HCT116 (cell line): Measurements from ENCODE around the gene POLR1A. TPM values are rescaled to one million over a fixed set of nuclear protein-coding genes. Genes with fewer than 3 reads are reported as not detected.

Source experiments
- ATAC-seq: fragments of 200-7000 bp; cut with Tn5 transposase; 2 replicates; pipeline ENCODE4 v1.9.1; 2020; ENCODE audit warnings: mild to moderate bottlenecking, moderate library complexity
- BruUV-seq: library from RNA; stranded (reverse); fragments of 400-500 nt; replicated peaks from 2 replicates; lab custom pipeline; 2021; lab: Mats Ljungman, UMichigan
- CTCF ChIA-PET: fragments of 300-600 bp; sonication (Branson Sonifier 250); formaldehyde crosslinking; loops from one replicate; lab custom pipeline; 2021; ENCODE audit warnings: antibody characterized with exemption; lab: Charles Lee
- POLR2A ChIA-PET: fragments of 300-600, 350-600 bp; sonication (Branson Sonifier 250); formaldehyde crosslinking; loops from one replicate; lab custom pipeline; 2021; ENCODE audit warnings: antibody characterized with exemption; lab: Charles Lee
- RAD21 ChIA-PET, 2 experiments: fragments of 300-600 bp; sonication (Branson Sonifier 250); formaldehyde crosslinking; loops; one replicate each; lab custom pipeline; 2023; ENCODE audit warnings: low total read pairs in 2 of 2; ENCODE audit not compliant: uncharacterized antibody in 2 of 2, unreplicated experiment in 2 of 2, low non-redundant PET in 1 of 2; lab: Charles Lee
- DNase-seq: peaks from one replicate; pipeline ENCODE4 v3.0.0-alpha.2; 2010; ENCODE audit warnings: low read depth, low spot score
- H2AFZ ChIP-seq: fragments of 200-600 bp; shearing (Covaris generic), sonication (generic); 2 replicates; pipeline ENCODE4 v1.6.1; 2017; ENCODE audit warnings: low read depth, mixed run types, mixed read lengths, antibody characterized with exemption, low read length; ENCODE audit not compliant: poor library complexity, severe bottlenecking
- H3K27ac ChIP-seq: 2 replicates; pipeline ENCODE4 v1.5.1; 2012; ENCODE audit warnings: low read depth, low read length
- H3K27me3 ChIP-seq: fragments of 200-600 bp; sonication (generic); 2 replicates; pipeline ENCODE4 v1.6.1; 2016; ENCODE audit warnings: mixed run types, low read length, mixed read lengths; ENCODE audit not compliant: insufficient read depth
- H3K36me3 ChIP-seq, 2 experiments: fragments of 200-500 bp in 1 of 2; fragments of 200-600 bp in 1 of 2; sonication (Bioruptor generic) in 1 of 2; sonication (generic) in 1 of 2; 2 replicates each; pipeline versions ENCODE4 v1.5.1 to v1.6.1; 2014 to 2016; ENCODE audit warnings: low read length in 2 of 2, inconsistent platforms in 1 of 2, mixed read lengths in 1 of 2, mixed run types in 1 of 2; ENCODE audit not compliant: insufficient read depth in 2 of 2, control insufficient read depth in 1 of 2
- H3K4me1 ChIP-seq, 2 experiments: fragments of 200-600 bp in 1 of 2; sonication (generic) in 1 of 2; 2 replicates each; pipeline versions ENCODE4 v1.5.1 to v1.6.1; 2012 to 2017; ENCODE audit warnings: low read length in 2 of 2, inconsistent platforms in 1 of 2, mild to moderate bottlenecking in 1 of 2, mixed read lengths in 1 of 2, mixed run types in 1 of 2, moderate library complexity in 1 of 2; ENCODE audit not compliant: insufficient read depth in 2 of 2, control insufficient read depth in 1 of 2
- H3K4me2 ChIP-seq: fragments of 200-600 bp; sonication (generic); 2 replicates; pipeline ENCODE4 v1.6.1; 2017; ENCODE audit warnings: mixed run types, low read length, mixed read lengths
- H3K4me3 ChIP-seq, 2 experiments: fragments of 200-600 bp in 1 of 2; sonication (generic) in 1 of 2; replicated peaks in 1 of 2; 2 replicates each; pipeline ENCODE4 v1.5.1; 2011 to 2016; ENCODE audit warnings: low read length in 2 of 2, control low read depth in 1 of 2, low read depth in 1 of 2, mild to moderate bottlenecking in 1 of 2, mixed read lengths in 1 of 2, mixed run types in 1 of 2
- H3K79me2 ChIP-seq: fragments of 200-600 bp; sonication (generic); 2 replicates; pipeline ENCODE4 v1.6.1; 2017; ENCODE audit warnings: mild to moderate bottlenecking, mixed run types, low read length, moderate library complexity, mixed read lengths; ENCODE audit not compliant: insufficient read depth
- H3K9ac ChIP-seq: fragments of 200-600 bp; sonication (generic); 2 replicates; pipeline ENCODE4 v1.6.1; 2016; ENCODE audit warnings: low read length, mixed read lengths
- H3K9me2 ChIP-seq: fragments of 200-600 bp; sonication (generic), shearing (Covaris generic); 2 replicates; pipeline ENCODE4 v1.6.1; 2017; ENCODE audit warnings: mixed run types, mild to moderate bottlenecking, moderate library complexity; ENCODE audit not compliant: insufficient read depth
- H3K9me3 ChIP-seq, 2 experiments: fragments of 200-500 bp in 1 of 2; fragments of 200-600 bp in 1 of 2; sonication (Bioruptor generic) in 1 of 2; sonication (generic) in 1 of 2; 2 replicates each; pipeline ENCODE4 v1.6.1; 2014 to 2017; ENCODE audit warnings: low read length in 2 of 2, mixed read lengths in 2 of 2, inconsistent platforms in 1 of 2, low read depth in 1 of 2, mild to moderate bottlenecking in 1 of 2, mixed run types in 1 of 2, moderate library complexity in 1 of 2; ENCODE audit not compliant: control insufficient read depth in 1 of 2, insufficient read depth in 1 of 2
- H4K20me1 ChIP-seq: fragments of 200-600 bp; sonication (generic), shearing (Covaris generic); 2 replicates; pipeline ENCODE4 v1.6.1; 2017; ENCODE audit warnings: mixed run types, mild to moderate bottlenecking, moderate library complexity; ENCODE audit not compliant: insufficient read depth
- CBX3 ChIP-seq: IDR thresholded peaks from 2 replicates; pipeline ENCODE4 v1.6.1; 2012; ENCODE audit warnings: low read depth
- ELF1 ChIP-seq: IDR thresholded peaks from 2 replicates; pipeline ENCODE4 v1.6.1; 2012; ENCODE audit warnings: low read depth, borderline replicate concordance
- EZH2phosphoT487 ChIP-seq: fragments of 200-600 bp; IDR thresholded peaks from 2 replicates; pipeline ENCODE4 v1.6.1; 2018; ENCODE audit warnings: antibody characterized with exemption, borderline replicate concordance
- JUND ChIP-seq: IDR thresholded peaks from 2 replicates; pipeline ENCODE4 v1.6.1; 2012
- POLR2AphosphoS5 ChIP-seq: IDR thresholded peaks from 2 replicates; pipeline ENCODE4 v1.6.1; 2011; ENCODE audit warnings: mild to moderate bottlenecking, low read depth, low read length, moderate library complexity
- RAD21 ChIP-seq: IDR thresholded peaks from 2 replicates; pipeline ENCODE4 v1.6.1; 2012; ENCODE audit warnings: low read depth, mild to moderate bottlenecking
- YY1 ChIP-seq: IDR thresholded peaks from 2 replicates; pipeline ENCODE4 v1.6.1; 2011; ENCODE audit warnings: low read length, low read depth, moderate library complexity, mild to moderate bottlenecking; ENCODE audit not compliant: insufficient replicate concordance; ENCODE audit errors: extremely low read depth
- ZFX ChIP-seq: fragments of 450-650 bp; IDR thresholded peaks from 2 replicates; pipeline ENCODE4 v1.6.1; 2017
- intact Hi-C: fragments of 100-400 bp; cut with micrococcal nuclease; formaldehyde crosslinking; loops from 2 replicates; pipeline ENCODE4 v1.10.0; 2022
- total RNA-seq: library from RNA; stranded (reverse); gene quantifications from one replicate; pipeline ENCODE4 v1.2.1, GENCODE V29; 2021; ENCODE audit not compliant: unreplicated experiment
- TF ChIP-seq, protein P1 (sequence below): IDR thresholded peaks from 2 replicates; pipeline ENCODE4 v1.6.1; 2011; ENCODE audit warnings: mild to moderate bottlenecking, low read length, moderate library complexity; ENCODE audit not compliant: insufficient replicate concordance; ENCODE audit errors: extremely low read depth

The POLR1A gene
- total RNA-seq, 1 experiment from 2014 or later: 46.6 TPM

DNA sequence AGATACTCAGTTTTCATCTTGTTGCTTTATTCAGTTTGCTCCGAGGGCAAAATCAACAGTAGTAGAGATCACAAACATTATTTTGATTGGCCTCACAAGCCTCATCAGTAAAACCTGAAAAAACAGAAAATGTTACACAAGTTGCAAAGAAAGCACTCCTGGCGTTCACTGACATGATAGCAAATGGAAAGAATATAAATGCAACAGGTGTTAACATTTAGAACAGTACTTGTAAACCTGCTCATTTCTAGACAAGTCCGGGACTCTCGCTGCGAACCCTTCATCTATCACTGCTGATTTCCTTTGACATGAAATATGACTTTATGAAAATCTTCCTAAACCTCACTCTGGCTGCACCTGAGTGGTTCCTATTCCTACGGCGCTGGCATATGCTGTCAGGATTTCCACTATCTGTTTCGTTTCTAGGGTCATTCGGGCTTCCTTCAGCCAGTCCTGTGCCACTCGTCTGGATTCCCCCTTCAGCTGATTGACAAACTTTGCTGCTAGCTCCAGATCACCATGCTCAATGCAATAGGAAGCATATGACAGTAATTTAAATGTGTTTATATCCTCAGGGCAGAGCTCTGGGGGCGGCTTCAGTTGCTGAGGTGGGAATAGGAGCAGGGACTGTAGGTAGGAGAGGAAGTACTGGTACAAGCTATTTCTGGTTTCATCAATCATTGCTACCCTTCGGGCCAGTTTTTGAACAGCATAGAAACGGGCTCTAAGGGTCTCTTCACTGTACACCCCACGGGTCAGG lies 38.4 kb upstream of the POLR1A start:
- POLR2A ChIA-PET: no interaction called here
- H3K79me2 ChIP-seq: no peaks in the 10 kb centered on the region
- no peaks in the 10 kb centered on the region for H3K9me2 ChIP-seq
- no peak overlapping the region for H3K9ac ChIP-seq
- H3K4me1 ChIP-seq: no peaks in the 10 kb centered on the region
- TF ChIP-seq JUND: no peak
- peak; percentile 21; the same call in 1 of the 2 replicates for TF ChIP-seq POLR2AphosphoS5
- TF ChIP-seq RAD21: no peak
- RAD21 ChIA-PET: no interaction called here
- H3K9me3 ChIP-seq: no peaks in the 10 kb centered on the region
- intact Hi-C loops: no loop called here
- H3K4me3 ChIP-seq: no peak overlapping the region
- ATAC-seq (0 out of 2 replicates have a peak, but pooled peaks have one; percentile 19), DNase-seq (no peak)
- CTCF ChIA-PET: no interaction called here
- no peaks in the 10 kb centered on the region for H4K20me1 ChIP-seq
- TSS peak; percentile 59 for BruUV-seq
- no peaks in the 10 kb centered on the region for H3K27me3 ChIP-seq
- no peak overlapping the region for H3K27ac ChIP-seq
- peaks cover 34 to 43% of the 10 kb centered on the region in 2 experiments for H3K36me3 ChIP-seq
- no peak overlapping the region for H2AFZ ChIP-seq
- H3K4me2 ChIP-seq: no peak overlapping the region

DNA sequence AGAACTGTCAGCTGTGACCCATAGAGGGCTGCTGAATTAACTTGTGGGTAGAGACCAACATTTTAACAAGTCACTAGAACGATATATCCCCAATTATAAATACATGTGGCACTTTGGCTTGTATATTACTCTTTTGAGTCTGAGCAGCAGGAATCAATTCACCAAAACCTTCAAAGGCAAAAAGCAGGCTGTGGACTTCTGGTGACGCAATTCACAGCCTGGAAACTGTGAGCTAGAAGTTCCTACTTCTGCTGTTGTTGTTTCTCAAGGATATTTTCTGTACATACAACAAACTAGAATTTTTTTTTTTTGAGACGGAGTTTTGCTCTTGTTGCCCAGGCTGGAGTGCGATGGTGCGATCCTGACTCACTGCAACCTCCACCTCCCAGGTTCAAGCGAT lies 37.6 kb upstream of the POLR1A start:
- Histone ChIP-seq H3K4me3 (no peak overlapping the region), H3K4me1 (no peaks in the 10 kb centered on the region), H4K20me1 (no peaks in the 10 kb centered on the region), H3K79me2 (no peaks in the 10 kb centered on the region), H3K9me2 (no peaks in the 10 kb centered on the region), H3K9me3 (no peaks in the 10 kb centered on the region), H3K9ac (no peak overlapping the region), H3K36me3 (peaks cover 34 to 39% of the 10 kb centered on the region in 2 experiments; a peak in 3 of 4 replicates), H3K4me2 (no peak overlapping the region), H3K27me3 (no peaks in the 10 kb centered on the region), H3K27ac (no peak overlapping the region), H2AFZ (no peak overlapping the region)
- ChIA-PET POLR2A (no interaction called here), CTCF (no interaction called here), RAD21 (no interaction called here)
- DNase-seq (no peak), ATAC-seq (no peak)
- TF ChIP-seq EZH2phosphoT487 (no peak), ZFX (no peak), JUND (no peak), YY1 (no peak), CBX3 (no peak), ELF1 (no peak)
- TF ChIP-seq, protein P1, sequence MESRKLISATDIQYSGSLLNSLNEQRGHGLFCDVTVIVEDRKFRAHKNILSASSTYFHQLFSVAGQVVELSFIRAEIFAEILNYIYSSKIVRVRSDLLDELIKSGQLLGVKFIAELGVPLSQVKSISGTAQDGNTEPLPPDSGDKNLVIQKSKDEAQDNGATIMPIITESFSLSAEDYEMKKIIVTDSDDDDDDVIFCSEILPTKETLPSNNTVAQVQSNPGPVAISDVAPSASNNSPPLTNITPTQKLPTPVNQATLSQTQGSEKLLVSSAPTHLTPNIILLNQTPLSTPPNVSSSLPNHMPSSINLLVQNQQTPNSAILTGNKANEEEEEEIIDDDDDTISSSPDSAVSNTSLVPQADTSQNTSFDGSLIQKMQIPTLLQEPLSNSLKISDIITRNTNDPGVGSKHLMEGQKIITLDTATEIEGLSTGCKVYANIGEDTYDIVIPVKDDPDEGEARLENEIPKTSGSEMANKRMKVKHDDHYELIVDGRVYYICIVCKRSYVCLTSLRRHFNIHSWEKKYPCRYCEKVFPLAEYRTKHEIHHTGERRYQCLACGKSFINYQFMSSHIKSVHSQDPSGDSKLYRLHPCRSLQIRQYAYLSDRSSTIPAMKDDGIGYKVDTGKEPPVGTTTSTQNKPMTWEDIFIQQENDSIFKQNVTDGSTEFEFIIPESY: no peak
- intact Hi-C loops: no loop called here
- no TSS peak for BruUV-seq
